ENCODE data around the gene TOGARAM1. TPM values are rescaled to one million over a fixed set of nuclear protein-coding genes. Genes with fewer than 3 reads are reported as not detected.

TOGARAM1 gene
- total and polyA plus RNA-seq, 2 donors (not counting 3 experiments of a cell fraction or from before 2014, with no cell fraction given): 4.2 to 13.8 TPM

- intact Hi-C loops (cut with micrococcal nuclease): loop anchor here (1.0 to 5.0 kb wide), 5 partner anchors 50 to 187 kb away; partner anchors contain the start of genes FKBP3, MIS18BP1 and TOGARAM1
- ChIA-PET POLR2A (interaction anchor here (0.6 kb wide), 1 partner anchor 215 kb away, joined by 3 read pairs; no protein-coding TSS in a partner anchor), CTCF (interaction anchor here (0.8 to 2.3 kb wide), 5 partner anchors 9 to 170 kb away, joined by 3 to 12 read pairs (median 3); partner anchors contain the start of gene FKBP3)
These were observed 122.2 kb downstream of the TOGARAM1 start, which contains the start of gene PRPF39 for GRCh38 chr14:45083976-45084722. TSS of gene PRPF39 (plus strand) at chr14:45084116. CDS start at chr14:45095240, 11,124 bp downstream.

More at GRCh38 chr14:45083976-45084722, 122.2 kb downstream of the TOGARAM1 start, which contains the start of gene PRPF39:
- DNase-seq (ENCODE audit: low read depth, low spot score) (peak; percentile 95), FAIRE-seq (peak; percentile 69)
- dilution Hi-C loops (cut with MboI; ENCODE audit: extremely low pct_ligation_motif_present, low sequenced_read_pairs): no loop called here
- TSS peak; percentile 61 for BruUV-seq (replicated peaks)
- Histone ChIP-seq H4K20me1 (replicated peaks; ENCODE audit: control insufficient read depth, extremely low read depth, insufficient read depth, low read length) (peaks cover 6% of the 10 kb centered on the region), H3K9ac (replicated peaks; ENCODE audit: extremely low read depth, insufficient read depth, low read length) (peak within 1 kb of the TSS; percentile 88), H3K9me1 (replicated peaks; ENCODE audit: control insufficient read depth, extremely low read depth, insufficient read depth, low read length) (no peaks in the 10 kb centered on the region), H3K27me3 (ENCODE audit: control insufficient read depth in 2 of 2, insufficient read depth in 2 of 2, low read length in 2 of 2) (no peaks in the 10 kb centered on the region), H3K27ac (ENCODE audit: insufficient read depth, low read depth, low read length) (peak within 1 kb of the TSS; percentile 63), H3K4me3 (replicated peaks in 1 of 3; ENCODE audit: insufficient read depth in 1 of 3, low read depth in 1 of 3, low read length in 3 of 3) (peak within 1 kb of the TSS; percentile 50 to 86 (median 81)), H3K79me2 (ENCODE audit: control insufficient read depth, insufficient read depth, low read length) (peaks cover 52% of the 10 kb centered on the region), H2AFZ (ENCODE audit: low read depth, low read length) (peak within 1 kb of the TSS; percentile 94), H3K36me3 (ENCODE audit: control insufficient read depth in 2 of 2, extremely low read depth in 1 of 2, insufficient read depth in 2 of 2, low read length in 2 of 2) (no peaks in the 10 kb centered on the region), H3K4me2 (ENCODE audit: insufficient read depth, low read length) (peak within 1 kb of the TSS; percentile 89), H3K4me1 (ENCODE audit: control insufficient read depth, extremely low read depth, insufficient read depth, low read length) (peaks cover 8% of the 10 kb centered on the region), H3K9me3 (replicated peaks; ENCODE audit: control insufficient read depth, insufficient read depth, low read length) (no peaks in the 10 kb centered on the region)
- TF ChIP-seq POLR2AphosphoS5 (IDR thresholded peaks at IDR 0.05; ENCODE audit: insufficient read depth, low read depth, low read length): peak; percentile 90
- TF ChIP-seq MYC (IDR thresholded peaks at IDR 0.05; ENCODE audit: low read depth, low read length): no peak
- TF ChIP-seq, protein P1, sequence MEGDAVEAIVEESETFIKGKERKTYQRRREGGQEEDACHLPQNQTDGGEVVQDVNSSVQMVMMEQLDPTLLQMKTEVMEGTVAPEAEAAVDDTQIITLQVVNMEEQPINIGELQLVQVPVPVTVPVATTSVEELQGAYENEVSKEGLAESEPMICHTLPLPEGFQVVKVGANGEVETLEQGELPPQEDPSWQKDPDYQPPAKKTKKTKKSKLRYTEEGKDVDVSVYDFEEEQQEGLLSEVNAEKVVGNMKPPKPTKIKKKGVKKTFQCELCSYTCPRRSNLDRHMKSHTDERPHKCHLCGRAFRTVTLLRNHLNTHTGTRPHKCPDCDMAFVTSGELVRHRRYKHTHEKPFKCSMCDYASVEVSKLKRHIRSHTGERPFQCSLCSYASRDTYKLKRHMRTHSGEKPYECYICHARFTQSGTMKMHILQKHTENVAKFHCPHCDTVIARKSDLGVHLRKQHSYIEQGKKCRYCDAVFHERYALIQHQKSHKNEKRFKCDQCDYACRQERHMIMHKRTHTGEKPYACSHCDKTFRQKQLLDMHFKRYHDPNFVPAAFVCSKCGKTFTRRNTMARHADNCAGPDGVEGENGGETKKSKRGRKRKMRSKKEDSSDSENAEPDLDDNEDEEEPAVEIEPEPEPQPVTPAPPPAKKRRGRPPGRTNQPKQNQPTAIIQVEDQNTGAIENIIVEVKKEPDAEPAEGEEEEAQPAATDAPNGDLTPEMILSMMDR (IDR thresholded peaks at IDR 0.05; ENCODE audit: extremely low read depth in 1 of 2, insufficient read depth in 1 of 2, low read depth in 1 of 2, low read length in 2 of 2): no peak
- TF ChIP-seq JUN (IDR thresholded peaks at IDR 0.05; ENCODE audit: borderline replicate concordance, insufficient read depth, insufficient read length, low read depth): no peak
- peak; percentile 95 for TF ChIP-seq MAX (IDR thresholded peaks at IDR 0.05; ENCODE audit: insufficient read depth, insufficient read length)
- peak; percentile 97 for TF ChIP-seq POLR2A (IDR thresholded peaks at IDR 0.05; ENCODE audit: low read depth, low read length)

Measured in endothelial cell of umbilical vein (primary cell).